Measurements from ENCODE around the gene POLR2M.

The POLR2M gene

DNA sequence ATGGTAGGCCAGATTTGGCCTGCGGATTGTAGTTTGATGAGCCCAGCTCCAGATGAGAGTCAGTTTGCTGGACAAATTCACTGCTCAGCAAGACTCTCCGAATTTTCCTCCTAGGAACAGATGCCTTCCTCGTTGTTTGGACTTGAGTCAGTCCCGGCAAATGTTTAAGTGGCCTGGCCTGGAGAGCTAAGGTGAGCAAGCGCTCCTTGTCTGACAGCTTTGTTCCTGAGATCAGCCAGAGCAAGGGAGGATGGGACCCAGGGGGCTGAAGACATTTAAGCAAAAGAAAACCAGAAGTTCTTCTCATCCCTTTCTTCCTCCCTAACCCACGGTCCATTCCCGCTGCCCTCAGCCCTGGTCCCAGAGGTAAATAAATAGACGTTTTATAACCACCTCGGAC, 40.3 kb downstream of the POLR2M start:
- TF ChIP-seq, protein P1, sequence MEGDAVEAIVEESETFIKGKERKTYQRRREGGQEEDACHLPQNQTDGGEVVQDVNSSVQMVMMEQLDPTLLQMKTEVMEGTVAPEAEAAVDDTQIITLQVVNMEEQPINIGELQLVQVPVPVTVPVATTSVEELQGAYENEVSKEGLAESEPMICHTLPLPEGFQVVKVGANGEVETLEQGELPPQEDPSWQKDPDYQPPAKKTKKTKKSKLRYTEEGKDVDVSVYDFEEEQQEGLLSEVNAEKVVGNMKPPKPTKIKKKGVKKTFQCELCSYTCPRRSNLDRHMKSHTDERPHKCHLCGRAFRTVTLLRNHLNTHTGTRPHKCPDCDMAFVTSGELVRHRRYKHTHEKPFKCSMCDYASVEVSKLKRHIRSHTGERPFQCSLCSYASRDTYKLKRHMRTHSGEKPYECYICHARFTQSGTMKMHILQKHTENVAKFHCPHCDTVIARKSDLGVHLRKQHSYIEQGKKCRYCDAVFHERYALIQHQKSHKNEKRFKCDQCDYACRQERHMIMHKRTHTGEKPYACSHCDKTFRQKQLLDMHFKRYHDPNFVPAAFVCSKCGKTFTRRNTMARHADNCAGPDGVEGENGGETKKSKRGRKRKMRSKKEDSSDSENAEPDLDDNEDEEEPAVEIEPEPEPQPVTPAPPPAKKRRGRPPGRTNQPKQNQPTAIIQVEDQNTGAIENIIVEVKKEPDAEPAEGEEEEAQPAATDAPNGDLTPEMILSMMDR (IDR thresholded peaks at IDR 0.05; ENCODE audit: low read depth, low read length), result no peak
- TF ChIP-seq MYC (IDR thresholded peaks at IDR 0.05; ENCODE audit: low read depth, low read length) (no peak), POLR2A (IDR thresholded peaks at IDR 0.05; ENCODE audit: extremely low read depth, insufficient read length) (no peak)
- TF ChIP-seq, protein P2, sequence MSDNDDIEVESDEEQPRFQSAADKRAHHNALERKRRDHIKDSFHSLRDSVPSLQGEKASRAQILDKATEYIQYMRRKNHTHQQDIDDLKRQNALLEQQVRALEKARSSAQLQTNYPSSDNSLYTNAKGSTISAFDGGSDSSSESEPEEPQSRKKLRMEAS (IDR thresholded peaks at IDR 0.05; ENCODE audit: low read depth, low read length), result no peak
- DNase-seq (ENCODE audit: low read depth), result no peak
- no peak overlapping the region for H3K4me3 ChIP-seq (ENCODE audit: low read depth, low read length)

DNA sequence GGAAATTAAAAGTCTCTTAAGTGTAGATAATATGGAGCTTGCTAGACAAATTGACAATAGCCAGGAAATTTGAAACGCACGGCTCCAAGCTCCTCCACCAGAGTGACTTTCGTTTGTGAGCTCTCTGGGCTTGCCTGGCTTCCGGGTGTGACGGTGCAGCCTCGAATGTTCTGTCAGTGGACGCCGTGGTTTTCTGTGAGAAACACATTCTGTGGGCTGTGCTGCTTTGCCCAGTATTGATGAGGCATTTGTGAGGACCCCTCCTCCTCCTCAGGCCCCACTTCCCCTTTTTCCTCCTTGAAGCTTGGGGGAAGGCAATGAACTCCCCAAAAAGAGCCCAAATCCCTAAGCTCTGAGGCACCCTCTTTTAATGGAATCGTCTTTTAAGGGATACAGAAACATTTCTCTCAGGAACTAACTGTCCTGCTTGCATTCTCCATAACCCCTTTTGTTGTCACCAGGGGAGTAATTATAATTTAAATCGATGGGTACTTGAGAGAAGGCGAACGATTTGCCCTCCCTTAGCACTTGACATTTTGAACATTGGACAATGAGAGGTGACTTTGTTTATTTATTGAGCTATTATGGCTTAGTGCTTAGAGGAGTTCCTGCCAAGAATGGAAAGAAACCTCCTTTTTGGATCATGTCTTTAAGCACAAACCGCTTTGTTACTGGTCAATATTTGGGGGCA, 40.8 kb downstream of the POLR2M start:
- no peak overlapping the region for H3K4me3 ChIP-seq (ENCODE audit: low read depth, low read length)
- DNase-seq (ENCODE audit: low read depth), result peak; percentile 2
- TF ChIP-seq, protein P2 (IDR thresholded peaks at IDR 0.05; ENCODE audit: low read depth, low read length), result no peak
- TF ChIP-seq MYC (IDR thresholded peaks at IDR 0.05; ENCODE audit: low read depth, low read length) (no peak), POLR2A (IDR thresholded peaks at IDR 0.05; ENCODE audit: extremely low read depth, insufficient read length) (no peak)
- TF ChIP-seq, protein P1 (IDR thresholded peaks at IDR 0.05; ENCODE audit: low read depth, low read length), result no peak

DNA sequence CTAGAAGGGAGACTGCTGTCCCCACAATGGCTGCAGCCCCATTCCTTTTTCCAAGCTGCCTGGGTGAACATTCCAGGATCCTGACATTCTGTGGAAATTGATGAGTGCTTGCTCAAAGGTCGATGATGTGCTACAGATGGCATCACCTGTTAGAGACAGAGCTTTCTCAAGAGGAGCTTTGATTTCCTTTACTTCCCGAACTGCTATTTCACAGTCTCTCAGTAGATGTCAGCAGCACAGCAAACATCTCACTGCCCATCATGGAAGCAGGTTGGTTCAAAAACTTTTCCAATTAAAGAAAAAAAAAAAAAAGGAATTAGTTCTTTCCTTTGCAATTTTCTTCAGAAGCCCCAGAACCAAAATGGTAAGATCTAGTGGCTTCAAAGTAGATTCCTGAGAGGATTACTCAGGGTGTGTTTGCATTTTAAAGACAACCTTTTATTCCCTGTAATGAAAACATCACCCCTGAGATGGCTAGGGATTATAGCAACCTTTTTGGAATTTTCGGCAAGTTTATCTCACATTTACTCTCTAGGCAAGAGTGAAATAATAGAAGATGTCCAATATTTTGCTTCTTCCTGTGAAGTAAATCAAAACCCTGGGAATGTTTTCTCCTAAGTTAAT, 44.8 kb downstream of the POLR2M start:
- H3K4me3 ChIP-seq (ENCODE audit: low read depth, low read length), result no peak overlapping the region
- peak; percentile 15 for DNase-seq (ENCODE audit: low read depth)
- TF ChIP-seq, protein P2 (IDR thresholded peaks at IDR 0.05; ENCODE audit: low read depth, low read length), result no peak
- TF ChIP-seq MYC (IDR thresholded peaks at IDR 0.05; ENCODE audit: low read depth, low read length), result no peak
- TF ChIP-seq, protein P1 (IDR thresholded peaks at IDR 0.05; ENCODE audit: low read depth, low read length), result peak; percentile 46
- TF ChIP-seq POLR2A (IDR thresholded peaks at IDR 0.05; ENCODE audit: extremely low read depth, insufficient read length), result no peak

DNA sequence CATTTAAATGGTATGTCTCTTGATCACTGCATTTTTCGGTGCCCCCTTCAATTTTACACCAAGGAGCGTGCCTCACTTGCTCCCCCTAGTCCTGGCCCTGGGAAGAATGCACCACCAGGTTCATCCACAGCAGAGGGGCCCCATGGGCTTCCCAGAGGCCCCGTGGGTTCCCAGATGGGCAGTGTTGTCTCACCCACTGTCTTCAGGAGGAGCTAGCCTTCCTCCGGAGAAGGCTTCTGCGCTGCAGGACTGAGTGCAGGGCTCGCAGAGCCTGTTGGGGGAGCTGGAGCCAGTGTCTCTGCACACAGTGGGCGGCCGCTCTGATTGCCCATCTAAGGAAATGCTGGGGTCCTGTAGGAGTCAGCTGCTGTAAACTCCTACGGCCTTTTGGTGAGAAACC, 45.9 kb downstream of the POLR2M start:
- no peak for TF ChIP-seq POLR2A (IDR thresholded peaks at IDR 0.05; ENCODE audit: extremely low read depth, insufficient read length)
- TF ChIP-seq MYC (IDR thresholded peaks at IDR 0.05; ENCODE audit: low read depth, low read length), result no peak
- TF ChIP-seq, protein P2 (IDR thresholded peaks at IDR 0.05; ENCODE audit: low read depth, low read length), result no peak
- TF ChIP-seq, protein P1 (IDR thresholded peaks at IDR 0.05; ENCODE audit: low read depth, low read length), result peak; percentile 13
- H3K4me3 ChIP-seq (ENCODE audit: low read depth, low read length), result no peak overlapping the region
- no peak for DNase-seq (ENCODE audit: low read depth)

DNA sequence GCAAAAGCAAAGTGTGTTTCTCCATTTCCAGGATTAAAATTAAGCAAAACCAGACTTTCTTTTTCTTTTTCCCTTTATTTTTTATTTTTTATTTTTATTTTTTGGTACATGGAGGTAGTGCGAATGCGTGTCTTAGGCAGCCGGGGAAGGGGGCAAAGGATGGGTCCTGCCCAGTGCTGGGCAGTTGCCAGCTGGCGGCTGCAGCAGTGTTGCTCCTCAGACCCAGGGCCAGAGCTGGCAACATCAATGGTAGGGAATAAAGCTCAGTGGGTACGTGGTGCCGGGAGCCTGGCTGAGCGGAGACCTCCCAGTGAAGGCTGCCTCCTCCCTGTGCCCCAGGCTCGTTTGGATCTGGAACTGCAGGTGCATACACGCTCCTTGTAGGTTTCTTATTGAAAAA, 46.3 kb downstream of the POLR2M start:
- no peak for DNase-seq (ENCODE audit: low read depth)
- no peak overlapping the region for H3K4me3 ChIP-seq (ENCODE audit: low read depth, low read length)
- TF ChIP-seq, protein P1 (IDR thresholded peaks at IDR 0.05; ENCODE audit: low read depth, low read length), result no peak
- TF ChIP-seq, protein P2 (IDR thresholded peaks at IDR 0.05; ENCODE audit: low read depth, low read length), result no peak

Measured in NB4 (cell line).